GM18951 (cell line): ENCODE data around the gene MAP3K10.
"Not testable (repeated sequence)": the region's sequence is repeated elsewhere in the genome, so short reads cannot be mapped to it uniquely, and the experiment has no call there.

Experiments
- POLR2A ChIP-seq: IDR thresholded peaks from 4 replicates; pipeline ENCODE4 v1.6.1; 2011; ENCODE audit warnings: mild to moderate bottlenecking; ENCODE audit not compliant: insufficient read length, insufficient read depth; ENCODE audit errors: extremely low read depth
- in situ Hi-C: fragments of 300-500 bp; cut with MboI; formaldehyde crosslinking; loops from one replicate; pipeline ENCODE4 v1.12.0; 2022; ENCODE audit warnings: low sequenced_read_pairs, mixed read lengths, inconsistent platforms; ENCODE audit not compliant: unreplicated experiment

MAP3K10 gene

GRCh38 chr19:40216777-40217026, 25.5 kb downstream of the MAP3K10 start:
- no peak for TF ChIP-seq POLR2A
- in situ Hi-C loops: no loop called here

DNA sequence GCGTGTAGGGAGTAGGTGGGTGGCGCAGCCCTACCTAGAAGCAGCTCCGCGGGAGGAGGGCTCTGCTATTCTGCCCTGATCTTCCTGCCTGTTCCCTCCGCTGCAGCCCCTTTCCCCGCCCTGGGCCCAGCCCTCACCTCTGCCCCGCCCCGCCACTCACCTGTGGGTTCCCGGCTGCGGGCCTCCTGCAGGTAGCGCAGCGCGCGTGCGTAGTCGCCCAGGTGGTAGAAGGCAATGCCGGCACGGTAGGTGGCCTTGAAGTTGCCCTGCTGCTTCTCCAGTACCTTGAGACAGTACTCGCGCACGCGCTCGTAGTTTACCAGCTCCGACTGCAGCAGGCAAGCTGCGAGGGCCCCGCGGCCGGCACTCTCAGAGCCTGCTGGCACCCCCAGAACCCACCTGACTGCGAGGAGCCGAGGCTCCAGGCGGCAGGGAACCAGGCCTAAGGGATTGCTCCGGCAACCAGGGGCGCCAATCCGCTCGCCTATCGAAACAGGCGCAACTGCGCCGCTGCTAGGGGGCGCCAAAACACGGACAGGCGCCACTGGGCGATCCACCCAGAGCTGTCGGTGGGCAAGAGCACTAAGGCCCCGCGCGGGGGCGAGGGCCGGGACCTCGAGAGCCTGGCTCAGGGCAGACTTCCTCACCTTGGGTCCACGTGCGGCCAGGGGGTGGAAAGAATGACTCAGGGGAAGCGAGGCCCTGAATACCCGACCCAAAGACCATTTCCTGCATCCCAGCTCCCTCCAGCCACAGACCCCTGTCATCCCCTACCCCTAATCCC, 26.0 kb downstream of the MAP3K10 start:
- no peak for TF ChIP-seq POLR2A
- in situ Hi-C loops: no loop called here

GRCh38 chr19:40217934-40218890, 27.0 kb downstream of the MAP3K10 start, which contains the start of gene TTC9B:
TSS of gene TTC9B (minus strand) at chr19:40218384. CDS start at chr19:40218381, 3 bp downstream.
- TF ChIP-seq POLR2A: no peak
- in situ Hi-C loops: no loop called here

- in situ Hi-C loops: not testable (repeated sequence)
Measured at GRCh38 chr19:40219029-40219428, 27.8 kb downstream of the MAP3K10 start.

- TF ChIP-seq POLR2A: no peak
- in situ Hi-C loops: no loop called here
Measured at GRCh38 chr19:40219721-40220276, 28.6 kb downstream of the MAP3K10 start.

DNA sequence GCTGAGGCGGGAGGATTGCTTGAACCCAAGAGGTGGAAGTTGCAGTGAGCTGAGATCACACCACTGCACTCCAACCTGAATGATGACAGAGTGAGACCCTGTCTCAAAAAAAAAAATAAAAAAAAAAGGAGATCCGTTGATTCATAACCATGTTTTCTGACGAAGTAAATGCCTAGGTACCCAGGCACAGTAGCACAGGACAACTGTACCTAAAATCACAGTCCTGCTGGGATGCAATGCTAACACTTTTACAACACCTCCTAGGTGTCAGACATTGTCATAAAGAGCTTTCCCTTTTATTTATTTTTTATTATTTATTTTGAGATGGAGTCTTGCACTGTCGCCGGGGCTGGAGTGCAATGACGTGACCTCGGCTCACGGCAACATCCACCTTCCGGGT, 29.4 kb downstream of the MAP3K10 start:
- TF ChIP-seq POLR2A: no peak
- in situ Hi-C loops: no loop called here

- in situ Hi-C loops: no loop called here
- no peak for TF ChIP-seq POLR2A
Measured at GRCh38 chr19:40221858-40222619, 30.8 kb downstream of the MAP3K10 start.

GRCh38 chr19:40223135-40223822, 32.1 kb downstream of the MAP3K10 start:
- in situ Hi-C loops: no loop called here
- TF ChIP-seq POLR2A: no peak

GRCh38 chr19:40224342-40225150, 33.3 kb downstream of the MAP3K10 start:
- in situ Hi-C loops: no loop called here
- no peak for TF ChIP-seq POLR2A

DNA sequence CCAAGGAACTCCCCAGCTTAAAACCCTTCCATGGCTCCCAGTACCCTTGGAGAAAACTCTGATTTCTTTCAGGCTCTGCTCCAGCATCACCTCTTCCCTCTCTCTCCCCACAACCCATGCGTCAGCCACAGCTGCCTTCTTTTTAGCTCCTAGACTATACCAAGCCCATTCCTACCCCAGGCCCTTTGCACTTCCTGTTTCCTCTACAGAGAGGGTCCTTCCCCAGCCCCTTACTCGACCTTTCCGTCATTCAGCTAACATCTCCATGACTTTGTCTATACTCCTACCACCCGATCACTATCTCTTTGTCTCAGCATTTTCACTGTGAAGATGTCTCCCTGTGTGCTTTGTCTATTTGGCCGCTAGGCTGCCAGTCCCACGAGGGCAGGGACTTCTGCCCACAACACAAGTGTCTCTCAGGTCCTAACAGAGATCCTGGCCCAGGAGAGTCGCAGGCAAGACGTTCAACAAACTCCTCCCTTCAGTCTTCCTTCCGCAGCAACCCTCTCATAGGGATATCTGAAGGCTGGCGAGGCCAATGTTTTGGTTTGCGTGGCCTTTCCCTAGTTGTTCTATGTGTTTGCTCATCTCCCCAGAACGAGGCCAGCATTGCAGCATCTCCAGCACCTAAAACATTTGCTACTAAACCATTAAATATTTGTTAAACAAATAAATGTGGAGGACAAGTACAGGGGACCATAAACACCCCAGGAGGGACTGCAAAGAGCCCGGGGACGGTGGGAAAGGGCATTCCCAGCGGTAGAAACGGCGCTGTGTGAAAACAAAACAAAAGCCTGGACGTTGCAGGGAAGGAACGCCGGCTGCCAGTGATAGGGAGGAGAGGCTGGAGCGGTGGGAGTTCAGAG, 34.4 kb downstream of the MAP3K10 start:
- TF ChIP-seq POLR2A: no peak
- in situ Hi-C loops: no loop called here

DNA sequence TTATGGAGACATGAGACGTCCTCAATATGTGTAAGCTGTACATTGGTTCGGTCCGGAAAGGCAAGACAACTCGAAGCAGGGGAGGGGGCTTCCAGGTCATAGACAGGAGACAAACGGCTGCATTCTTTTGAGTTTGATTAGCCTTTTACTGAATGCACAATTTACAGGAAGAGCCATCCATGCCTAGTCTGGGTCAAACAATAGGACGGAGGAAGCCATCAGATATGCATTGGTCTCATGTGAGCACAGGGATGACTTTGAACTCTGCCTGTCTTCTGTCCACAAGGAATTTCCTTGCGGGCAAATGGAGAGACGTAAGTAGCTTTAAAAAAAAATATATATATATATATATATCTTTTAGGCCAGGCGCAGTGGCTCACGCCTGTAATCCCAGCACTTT, 37.1 kb downstream of the MAP3K10 start:
- TF ChIP-seq POLR2A: no peak
- in situ Hi-C loops: no loop called here
